Measurements from ENCODE around the gene RABGAP1L. TPM values are rescaled to one million over a fixed set of nuclear protein-coding genes. Genes with fewer than 3 reads are reported as not detected.

The RABGAP1L gene
- total RNA-seq, 1 donor from 2014 or later: 44.1 TPM

DNA sequence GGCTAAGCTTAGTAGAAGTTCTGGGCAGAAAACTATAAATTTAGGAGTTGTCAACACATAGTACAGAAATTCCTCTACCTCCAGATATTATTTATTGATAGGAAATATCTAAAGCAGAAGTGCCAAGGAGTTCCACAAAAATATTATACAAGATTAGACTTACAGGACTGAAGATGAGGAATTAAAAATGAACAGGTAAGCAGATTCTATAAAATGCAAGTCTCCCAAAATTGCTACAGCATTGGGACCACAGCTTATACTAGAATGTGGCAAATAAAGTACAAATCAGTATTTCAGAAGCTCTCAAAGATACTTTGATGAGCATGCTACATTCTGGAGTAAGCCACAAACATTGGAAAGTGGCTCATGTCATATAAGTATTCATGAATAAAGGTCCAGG lies 790.3 kb downstream of the RABGAP1L start:
- H3K27ac Mint-ChIP-seq (ENCODE audit: unreplicated experiment): no peak overlapping the region
- no peak overlapping the region for H3K4me3 Mint-ChIP-seq (ENCODE audit: unreplicated experiment)
- TF ChIP-seq, protein P1, sequence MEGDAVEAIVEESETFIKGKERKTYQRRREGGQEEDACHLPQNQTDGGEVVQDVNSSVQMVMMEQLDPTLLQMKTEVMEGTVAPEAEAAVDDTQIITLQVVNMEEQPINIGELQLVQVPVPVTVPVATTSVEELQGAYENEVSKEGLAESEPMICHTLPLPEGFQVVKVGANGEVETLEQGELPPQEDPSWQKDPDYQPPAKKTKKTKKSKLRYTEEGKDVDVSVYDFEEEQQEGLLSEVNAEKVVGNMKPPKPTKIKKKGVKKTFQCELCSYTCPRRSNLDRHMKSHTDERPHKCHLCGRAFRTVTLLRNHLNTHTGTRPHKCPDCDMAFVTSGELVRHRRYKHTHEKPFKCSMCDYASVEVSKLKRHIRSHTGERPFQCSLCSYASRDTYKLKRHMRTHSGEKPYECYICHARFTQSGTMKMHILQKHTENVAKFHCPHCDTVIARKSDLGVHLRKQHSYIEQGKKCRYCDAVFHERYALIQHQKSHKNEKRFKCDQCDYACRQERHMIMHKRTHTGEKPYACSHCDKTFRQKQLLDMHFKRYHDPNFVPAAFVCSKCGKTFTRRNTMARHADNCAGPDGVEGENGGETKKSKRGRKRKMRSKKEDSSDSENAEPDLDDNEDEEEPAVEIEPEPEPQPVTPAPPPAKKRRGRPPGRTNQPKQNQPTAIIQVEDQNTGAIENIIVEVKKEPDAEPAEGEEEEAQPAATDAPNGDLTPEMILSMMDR (IDR thresholded peaks at IDR 0.05; ENCODE audit: partially characterized antibody, unreplicated experiment): no peak
- H3K4me1 Mint-ChIP-seq (ENCODE audit: low read depth, unreplicated experiment): peaks cover 16% of the 10 kb centered on the region
- no peaks in the 10 kb centered on the region for H3K9me3 Mint-ChIP-seq (ENCODE audit: unreplicated experiment)
- H3K27me3 Mint-ChIP-seq (ENCODE audit: unreplicated experiment): no peaks in the 10 kb centered on the region
- DNase-seq: no peak
- no peaks in the 10 kb centered on the region for H3K36me3 Mint-ChIP-seq (ENCODE audit: unreplicated experiment)

- TF ChIP-seq, protein P1 (IDR thresholded peaks at IDR 0.05; ENCODE audit: partially characterized antibody, unreplicated experiment): no peak
- peak overlapping the region; percentile 7 for H3K27ac Mint-ChIP-seq (ENCODE audit: unreplicated experiment)
- no peaks in the 10 kb centered on the region for H3K36me3 Mint-ChIP-seq (ENCODE audit: unreplicated experiment)
- no peak overlapping the region for H3K4me3 Mint-ChIP-seq (ENCODE audit: unreplicated experiment)
- no peaks in the 10 kb centered on the region for H3K27me3 Mint-ChIP-seq (ENCODE audit: unreplicated experiment)
- H3K4me1 Mint-ChIP-seq (ENCODE audit: low read depth, unreplicated experiment): peaks cover 22% of the 10 kb centered on the region
- no peaks in the 10 kb centered on the region for H3K9me3 Mint-ChIP-seq (ENCODE audit: unreplicated experiment)
- peak; percentile 24 for DNase-seq
Observed at GRCh38 chr1:174953285-174954072, 794.2 kb downstream of the RABGAP1L start.

GRCh38 chr1:174954073-174954460 lies 794.7 kb downstream of the RABGAP1L start:
- DNase-seq: no peak
- TF ChIP-seq, protein P1 (IDR thresholded peaks at IDR 0.05; ENCODE audit: partially characterized antibody, unreplicated experiment): no peak
- Mint-ChIP-seq H3K27me3 (ENCODE audit: unreplicated experiment) (no peaks in the 10 kb centered on the region), H3K4me3 (ENCODE audit: unreplicated experiment) (no peak overlapping the region), H3K27ac (ENCODE audit: unreplicated experiment) (peak overlapping the region; percentile 3), H3K36me3 (ENCODE audit: unreplicated experiment) (no peaks in the 10 kb centered on the region), H3K4me1 (ENCODE audit: low read depth, unreplicated experiment) (peaks cover 22% of the 10 kb centered on the region), H3K9me3 (ENCODE audit: unreplicated experiment) (no peaks in the 10 kb centered on the region)

GRCh38 chr1:174954671-174955669 lies 795.6 kb downstream of the RABGAP1L start:
- Mint-ChIP-seq H3K4me3 (ENCODE audit: unreplicated experiment) (peak overlapping the region; percentile 36), H3K27me3 (ENCODE audit: unreplicated experiment) (no peaks in the 10 kb centered on the region), H3K4me1 (ENCODE audit: low read depth, unreplicated experiment) (peaks cover 22% of the 10 kb centered on the region), H3K27ac (ENCODE audit: unreplicated experiment) (peak overlapping the region; percentile 31), H3K36me3 (ENCODE audit: unreplicated experiment) (no peaks in the 10 kb centered on the region), H3K9me3 (ENCODE audit: unreplicated experiment) (no peaks in the 10 kb centered on the region)
- TF ChIP-seq, protein P1 (IDR thresholded peaks at IDR 0.05; ENCODE audit: partially characterized antibody, unreplicated experiment): no peak
- DNase-seq: no peak

Data from glutamatergic neuron (in vitro differentiated cells).